ENCODE results near the gene KCNJ16.

Gene KCNJ16

GRCh38 chr17:70070305-70071027 lies 4.6 kb upstream of the KCNJ16 start:
- Histone ChIP-seq H3K9me3 (ENCODE audit: control insufficient read depth, insufficient read depth, low read depth, low read length) (no peaks in the 10 kb centered on the region), H3K4me1 (ENCODE audit: control insufficient read depth, insufficient read depth, low read length) (peaks cover 4% of the 10 kb centered on the region; the same call in 1 of the 2 replicates), H3K4me3 (ENCODE audit: low read depth, low read length) (no peak overlapping the region), H3K27ac (ENCODE audit: low read depth, low read length) (no peak overlapping the region), H3K36me3 (ENCODE audit: control insufficient read depth, insufficient read depth, low read length) (no peaks in the 10 kb centered on the region), H3K27me3 (ENCODE audit: control insufficient read depth, insufficient read depth, low read length) (no peaks in the 10 kb centered on the region), H3K9ac (ENCODE audit: low read length) (no peak overlapping the region)

GRCh38 chr17:70071127-70071526 lies 3.9 kb upstream of the KCNJ16 start:
- Histone ChIP-seq H3K9ac (ENCODE audit: low read length) (no peak overlapping the region), H3K9me3 (ENCODE audit: control insufficient read depth, insufficient read depth, low read depth, low read length) (no peaks in the 10 kb centered on the region), H3K4me1 (ENCODE audit: control insufficient read depth, insufficient read depth, low read length) (peaks cover 4% of the 10 kb centered on the region; the same call in 1 of the 2 replicates), H3K4me3 (ENCODE audit: low read depth, low read length) (no peak overlapping the region), H3K36me3 (ENCODE audit: control insufficient read depth, insufficient read depth, low read length) (no peaks in the 10 kb centered on the region), H3K27ac (ENCODE audit: low read depth, low read length) (no peak overlapping the region), H3K27me3 (ENCODE audit: control insufficient read depth, insufficient read depth, low read length) (no peaks in the 10 kb centered on the region)

GRCh38 chr17:70071620-70072019 lies 3.4 kb upstream of the KCNJ16 start:
- Histone ChIP-seq H3K9me3 (ENCODE audit: control insufficient read depth, insufficient read depth, low read depth, low read length) (no peaks in the 10 kb centered on the region), H3K36me3 (ENCODE audit: control insufficient read depth, insufficient read depth, low read length) (no peaks in the 10 kb centered on the region), H3K4me1 (ENCODE audit: control insufficient read depth, insufficient read depth, low read length) (peaks cover 4% of the 10 kb centered on the region; the same call in 1 of the 2 replicates), H3K9ac (ENCODE audit: low read length) (no peak overlapping the region), H3K27ac (ENCODE audit: low read depth, low read length) (no peak overlapping the region), H3K4me3 (ENCODE audit: low read depth, low read length) (no peak overlapping the region), H3K27me3 (ENCODE audit: control insufficient read depth, insufficient read depth, low read length) (no peaks in the 10 kb centered on the region)

- Histone ChIP-seq H3K4me1 (ENCODE audit: control insufficient read depth, insufficient read depth, low read length) (peaks cover 4% of the 10 kb centered on the region; the same call in 1 of the 2 replicates), H3K27me3 (ENCODE audit: control insufficient read depth, insufficient read depth, low read length) (no peaks in the 10 kb centered on the region), H3K27ac (ENCODE audit: low read depth, low read length) (no peak overlapping the region), H3K9ac (ENCODE audit: low read length) (no peak overlapping the region), H3K36me3 (ENCODE audit: control insufficient read depth, insufficient read depth, low read length) (no peaks in the 10 kb centered on the region), H3K4me3 (ENCODE audit: low read depth, low read length) (no peak overlapping the region), H3K9me3 (ENCODE audit: control insufficient read depth, insufficient read depth, low read depth, low read length) (no peaks in the 10 kb centered on the region)
Measured at GRCh38 chr17:70072546-70073309, 2.3 kb upstream of the KCNJ16 start.

GRCh38 chr17:70073310-70073709 lies 1.7 kb upstream of the KCNJ16 start:
- Histone ChIP-seq H3K9me3 (ENCODE audit: control insufficient read depth, insufficient read depth, low read depth, low read length) (no peaks in the 10 kb centered on the region), H3K4me1 (ENCODE audit: control insufficient read depth, insufficient read depth, low read length) (peaks cover 4% of the 10 kb centered on the region; the same call in 1 of the 2 replicates), H3K9ac (ENCODE audit: low read length) (no peak overlapping the region), H3K36me3 (ENCODE audit: control insufficient read depth, insufficient read depth, low read length) (no peaks in the 10 kb centered on the region), H3K27me3 (ENCODE audit: control insufficient read depth, insufficient read depth, low read length) (no peaks in the 10 kb centered on the region), H3K4me3 (ENCODE audit: low read depth, low read length) (no peak overlapping the region), H3K27ac (ENCODE audit: low read depth, low read length) (no peak overlapping the region)

- Histone ChIP-seq H3K27ac (ENCODE audit: low read depth, low read length) (no peak overlapping the region), H3K9ac (ENCODE audit: low read length) (no peak overlapping the region), H3K4me3 (ENCODE audit: low read depth, low read length) (no peak overlapping the region), H3K27me3 (ENCODE audit: control insufficient read depth, insufficient read depth, low read length) (no peaks in the 10 kb centered on the region), H3K9me3 (ENCODE audit: control insufficient read depth, insufficient read depth, low read depth, low read length) (no peaks in the 10 kb centered on the region), H3K36me3 (ENCODE audit: control insufficient read depth, insufficient read depth, low read length) (no peaks in the 10 kb centered on the region), H3K4me1 (ENCODE audit: control insufficient read depth, insufficient read depth, low read length) (peaks cover 4% of the 10 kb centered on the region; the same call in 1 of the 2 replicates)
Measured at GRCh38 chr17:70073799-70074198, 1.2 kb upstream of the KCNJ16 start.

GRCh38 chr17:70074236-70074830 lies 692 bp upstream of the KCNJ16 start:
- H3K9ac ChIP-seq (ENCODE audit: low read length) = no peak overlapping the region
- no peaks in the 10 kb centered on the region for H3K36me3 ChIP-seq (ENCODE audit: control insufficient read depth, insufficient read depth, low read length)
- peaks cover 4% of the 10 kb centered on the region; the same call in 1 of the 2 replicates for H3K4me1 ChIP-seq (ENCODE audit: control insufficient read depth, insufficient read depth, low read length)
- H3K4me3 ChIP-seq (ENCODE audit: low read depth, low read length) = no peak overlapping the region
- no peaks in the 10 kb centered on the region for H3K27me3 ChIP-seq (ENCODE audit: control insufficient read depth, insufficient read depth, low read length)
- no peak overlapping the region for H3K27ac ChIP-seq (ENCODE audit: low read depth, low read length)
- no peaks in the 10 kb centered on the region for H3K9me3 ChIP-seq (ENCODE audit: control insufficient read depth, insufficient read depth, low read depth, low read length)

- no peaks in the 10 kb centered on the region for H3K9me3 ChIP-seq (ENCODE audit: control insufficient read depth, insufficient read depth, low read depth, low read length)
- no peak overlapping the region for H3K27ac ChIP-seq (ENCODE audit: low read depth, low read length)
- H3K36me3 ChIP-seq (ENCODE audit: control insufficient read depth, insufficient read depth, low read length) = no peaks in the 10 kb centered on the region
- H3K4me3 ChIP-seq (ENCODE audit: low read depth, low read length) = no peak overlapping the region
- no peak overlapping the region for H3K9ac ChIP-seq (ENCODE audit: low read length)
- no peaks in the 10 kb centered on the region for H3K4me1 ChIP-seq (ENCODE audit: control insufficient read depth, insufficient read depth, low read length)
- H3K27me3 ChIP-seq (ENCODE audit: control insufficient read depth, insufficient read depth, low read length) = no peaks in the 10 kb centered on the region
Measured at GRCh38 chr17:70076189-70076588, 1.2 kb downstream of the KCNJ16 start.

- H3K9me3 ChIP-seq (ENCODE audit: control insufficient read depth, insufficient read depth, low read depth, low read length) = no peaks in the 10 kb centered on the region
Measured at GRCh38 chr17:70076831-70077230, 1.8 kb downstream of the KCNJ16 start.

GRCh38 chr17:70078549-70078948 lies 3.5 kb downstream of the KCNJ16 start:
- Histone ChIP-seq H3K9me3 (ENCODE audit: control insufficient read depth, insufficient read depth, low read depth, low read length) (no peaks in the 10 kb centered on the region), H3K4me1 (ENCODE audit: control insufficient read depth, insufficient read depth, low read length) (no peaks in the 10 kb centered on the region), H3K27me3 (ENCODE audit: control insufficient read depth, insufficient read depth, low read length) (no peaks in the 10 kb centered on the region), H3K9ac (ENCODE audit: low read length) (no peak overlapping the region), H3K4me3 (ENCODE audit: low read depth, low read length) (no peak overlapping the region), H3K27ac (ENCODE audit: low read depth, low read length) (no peak overlapping the region), H3K36me3 (ENCODE audit: control insufficient read depth, insufficient read depth, low read length) (no peaks in the 10 kb centered on the region)

More at GRCh38 chr17:70076831-70077230, 1.8 kb downstream of the KCNJ16 start:
- Histone ChIP-seq H3K4me1 (ENCODE audit: control insufficient read depth, insufficient read depth, low read length) (no peaks in the 10 kb centered on the region), H3K36me3 (ENCODE audit: control insufficient read depth, insufficient read depth, low read length) (no peaks in the 10 kb centered on the region), H3K9ac (ENCODE audit: low read length) (no peak overlapping the region), H3K27ac (ENCODE audit: low read depth, low read length) (no peak overlapping the region), H3K27me3 (ENCODE audit: control insufficient read depth, insufficient read depth, low read length) (no peaks in the 10 kb centered on the region), H3K4me3 (ENCODE audit: low read depth, low read length) (no peak overlapping the region)

- H3K4me1 ChIP-seq (ENCODE audit: control insufficient read depth, insufficient read depth, low read length) = no peaks in the 10 kb centered on the region
- no peak overlapping the region for H3K4me3 ChIP-seq (ENCODE audit: low read depth, low read length)
- no peaks in the 10 kb centered on the region for H3K36me3 ChIP-seq (ENCODE audit: control insufficient read depth, insufficient read depth, low read length)
- no peaks in the 10 kb centered on the region for H3K27me3 ChIP-seq (ENCODE audit: control insufficient read depth, insufficient read depth, low read length)
- H3K9me3 ChIP-seq (ENCODE audit: control insufficient read depth, insufficient read depth, low read depth, low read length) = no peaks in the 10 kb centered on the region
- no peak overlapping the region for H3K9ac ChIP-seq (ENCODE audit: low read length)
- H3K27ac ChIP-seq (ENCODE audit: low read depth, low read length) = no peak overlapping the region
Measured at GRCh38 chr17:70078994-70079531, 4.0 kb downstream of the KCNJ16 start.
